ENCODE data around the gene SFRP2. TPM values are rescaled to one million over a fixed set of nuclear protein-coding genes. Genes with fewer than 3 reads are reported as not detected.

SFRP2 gene
- total RNA-seq, 1 donor from 2014 or later = 56.2 TPM

DNA sequence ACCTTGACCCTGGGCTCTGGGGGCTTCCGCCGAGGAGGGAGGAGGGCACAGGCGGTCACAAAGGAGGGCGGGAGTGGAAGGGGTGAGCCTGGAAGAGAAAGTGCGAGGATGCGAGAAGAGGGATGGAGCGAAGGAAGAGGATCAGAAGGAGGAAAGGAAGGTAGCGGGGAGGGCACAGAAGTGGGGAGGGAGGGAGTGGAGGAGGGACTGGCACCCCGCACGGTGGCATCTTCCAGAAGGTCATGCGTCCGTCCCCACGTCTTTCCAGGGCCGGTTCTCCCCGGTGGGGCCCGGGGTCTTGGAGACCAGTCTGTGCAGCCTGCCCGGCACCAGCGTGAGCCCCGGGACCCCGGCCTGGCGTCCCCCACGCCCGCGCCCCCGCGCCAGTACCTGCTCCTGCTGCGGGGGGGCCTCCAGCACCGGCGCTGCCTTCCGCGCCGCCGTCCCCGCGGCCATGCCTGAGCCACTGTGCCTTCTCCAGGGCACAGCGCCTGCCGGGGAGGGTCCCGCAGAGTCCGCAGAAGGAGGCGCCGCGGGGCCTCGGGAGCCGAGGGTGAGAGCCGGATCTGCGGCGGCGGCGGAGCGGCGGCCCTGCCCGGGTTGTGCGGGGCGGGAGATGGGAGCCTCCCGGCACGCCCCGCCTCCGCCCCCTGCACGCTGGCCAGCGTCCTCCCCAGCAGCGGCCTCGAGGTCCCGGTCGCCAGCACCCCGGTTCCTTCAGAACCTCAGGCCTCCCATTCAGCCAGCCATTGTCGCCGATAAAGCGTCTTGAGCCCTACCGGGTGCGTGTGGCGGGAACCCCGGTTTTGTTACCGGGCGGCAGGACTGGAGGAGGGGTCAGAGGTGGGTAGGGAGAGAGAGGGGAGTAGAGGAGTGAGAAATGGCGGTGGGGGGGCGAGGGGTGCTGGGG is 29.2 kb downstream of the SFRP2 start, which contains the start of gene RNF175:
TSS of gene RNF175 (minus strand) at position 618 of the 910 bp plus-strand sequence. CDS start at position 456, 162 bp downstream.
- Histone ChIP-seq H3K27ac (no peak within 1 kb of the TSS), H3K4me3 (peak within 1 kb of the TSS; percentile 61 to 72), H3K36me3 (no peaks in the 10 kb centered on the region), H3K9me3 (peaks cover 0 to 3% of the 10 kb centered on the region in 2 donors), H3K4me1 (no peaks in the 10 kb centered on the region), H3K27me3 (no peaks in the 10 kb centered on the region)
- TF ChIP-seq, protein P1, sequence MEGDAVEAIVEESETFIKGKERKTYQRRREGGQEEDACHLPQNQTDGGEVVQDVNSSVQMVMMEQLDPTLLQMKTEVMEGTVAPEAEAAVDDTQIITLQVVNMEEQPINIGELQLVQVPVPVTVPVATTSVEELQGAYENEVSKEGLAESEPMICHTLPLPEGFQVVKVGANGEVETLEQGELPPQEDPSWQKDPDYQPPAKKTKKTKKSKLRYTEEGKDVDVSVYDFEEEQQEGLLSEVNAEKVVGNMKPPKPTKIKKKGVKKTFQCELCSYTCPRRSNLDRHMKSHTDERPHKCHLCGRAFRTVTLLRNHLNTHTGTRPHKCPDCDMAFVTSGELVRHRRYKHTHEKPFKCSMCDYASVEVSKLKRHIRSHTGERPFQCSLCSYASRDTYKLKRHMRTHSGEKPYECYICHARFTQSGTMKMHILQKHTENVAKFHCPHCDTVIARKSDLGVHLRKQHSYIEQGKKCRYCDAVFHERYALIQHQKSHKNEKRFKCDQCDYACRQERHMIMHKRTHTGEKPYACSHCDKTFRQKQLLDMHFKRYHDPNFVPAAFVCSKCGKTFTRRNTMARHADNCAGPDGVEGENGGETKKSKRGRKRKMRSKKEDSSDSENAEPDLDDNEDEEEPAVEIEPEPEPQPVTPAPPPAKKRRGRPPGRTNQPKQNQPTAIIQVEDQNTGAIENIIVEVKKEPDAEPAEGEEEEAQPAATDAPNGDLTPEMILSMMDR (IDR thresholded peaks at IDR 0.05) = no peak
- DNase-seq (ENCODE audit: low spot score in 2 of 2) = no peak
- intact Hi-C loops (cut with DNase I) = loop anchor here (10.0 kb wide), 1 partner anchor 615 kb away; no protein-coding TSS in a partner anchor

GRCh38 chr4:153758688-153759406 is 30.0 kb downstream of the SFRP2 start:
- DNase-seq (ENCODE audit: low spot score in 2 of 2) = no peak
- Histone ChIP-seq H3K9me3 (peaks cover 0 to 3% of the 10 kb centered on the region in 2 donors), H3K4me3 (peak overlapping the region; percentile 61 to 72), H3K36me3 (no peaks in the 10 kb centered on the region), H3K27ac (no peak overlapping the region), H3K4me1 (no peaks in the 10 kb centered on the region), H3K27me3 (no peaks in the 10 kb centered on the region)
- TF ChIP-seq, protein P1 (IDR thresholded peaks at IDR 0.05) = no peak
- intact Hi-C loops (cut with DNase I) = loop anchor here (10.0 kb wide), 1 partner anchor 614 kb away; no protein-coding TSS in a partner anchor

- H3K4me1 ChIP-seq = no peaks in the 10 kb centered on the region
- no peak for DNase-seq (ENCODE audit: low spot score in 2 of 2)
- no peak overlapping the region for H3K27ac ChIP-seq
- no peaks in the 10 kb centered on the region for H3K27me3 ChIP-seq
- H3K9me3 ChIP-seq = peaks cover 0 to 3% of the 10 kb centered on the region in 2 donors
- intact Hi-C loops (cut with DNase I) = loop anchor here (10.0 kb wide), 1 partner anchor 613 kb away; no protein-coding TSS in a partner anchor
- H3K36me3 ChIP-seq = no peaks in the 10 kb centered on the region
- TF ChIP-seq, protein P1 (IDR thresholded peaks at IDR 0.05) = no peak
- no peak overlapping the region for H3K4me3 ChIP-seq
Measured at GRCh38 chr4:153758136-153758535, 30.7 kb downstream of the SFRP2 start.

DNA sequence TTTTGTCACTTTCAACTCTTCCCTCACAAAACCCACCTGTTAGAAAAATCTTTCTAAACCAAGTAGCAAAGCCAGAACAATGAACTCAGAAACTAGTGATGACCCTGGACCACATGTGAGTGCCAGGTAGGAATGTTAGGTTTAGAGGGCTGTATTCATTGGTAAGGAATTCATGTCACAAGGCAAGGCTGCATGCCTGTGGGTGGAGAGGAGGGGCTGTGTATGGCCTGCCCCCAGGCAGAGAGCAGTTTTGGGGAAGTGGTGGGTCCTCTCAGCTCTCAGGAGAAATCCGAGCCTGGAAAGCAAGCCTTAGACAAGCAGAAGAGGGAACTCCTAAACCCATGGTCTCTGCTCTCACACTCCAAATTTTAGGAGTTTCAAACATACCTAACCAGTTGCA is 31.5 kb downstream of the SFRP2 start:
- H3K27ac ChIP-seq = no peak overlapping the region
- H3K4me1 ChIP-seq = no peaks in the 10 kb centered on the region
- no peak for DNase-seq (ENCODE audit: low spot score in 2 of 2)
- no peak overlapping the region for H3K4me3 ChIP-seq
- H3K36me3 ChIP-seq = no peaks in the 10 kb centered on the region
- intact Hi-C loops (cut with DNase I) = loop anchor here (10.0 kb wide), 1 partner anchor 613 kb away; no protein-coding TSS in a partner anchor
- peaks cover 0 to 3% of the 10 kb centered on the region in 2 donors for H3K9me3 ChIP-seq
- TF ChIP-seq, protein P1 (IDR thresholded peaks at IDR 0.05) = no peak
- no peaks in the 10 kb centered on the region for H3K27me3 ChIP-seq

GRCh38 chr4:153755186-153755585 is 33.7 kb downstream of the SFRP2 start:
- H3K27me3 ChIP-seq = no peaks in the 10 kb centered on the region
- no peaks in the 10 kb centered on the region for H3K4me1 ChIP-seq
- H3K36me3 ChIP-seq = no peaks in the 10 kb centered on the region
- intact Hi-C loops (cut with DNase I) = loop anchor here (10.0 kb wide), 1 partner anchor 610 kb away; no protein-coding TSS in a partner anchor
- H3K27ac ChIP-seq = no peak overlapping the region
- TF ChIP-seq, protein P1 (IDR thresholded peaks at IDR 0.05) = no peak
- H3K4me3 ChIP-seq = no peak overlapping the region
- no peak for DNase-seq (ENCODE audit: low spot score in 2 of 2)
- peaks cover 0 to 3% of the 10 kb centered on the region in 2 donors for H3K9me3 ChIP-seq
